Measurements from ENCODE around the gene XPR1. TPM values are rescaled to one million over a fixed set of nuclear protein-coding genes. Genes with fewer than 3 reads are reported as not detected.

XPR1 gene
- total and polyA plus RNA-seq, 10 of the 15 experiments (the other 5 are each of a cell fraction or from before 2014, with no cell fraction given): 1.1 to 33.9 (median 11.3) TPM

DNA sequence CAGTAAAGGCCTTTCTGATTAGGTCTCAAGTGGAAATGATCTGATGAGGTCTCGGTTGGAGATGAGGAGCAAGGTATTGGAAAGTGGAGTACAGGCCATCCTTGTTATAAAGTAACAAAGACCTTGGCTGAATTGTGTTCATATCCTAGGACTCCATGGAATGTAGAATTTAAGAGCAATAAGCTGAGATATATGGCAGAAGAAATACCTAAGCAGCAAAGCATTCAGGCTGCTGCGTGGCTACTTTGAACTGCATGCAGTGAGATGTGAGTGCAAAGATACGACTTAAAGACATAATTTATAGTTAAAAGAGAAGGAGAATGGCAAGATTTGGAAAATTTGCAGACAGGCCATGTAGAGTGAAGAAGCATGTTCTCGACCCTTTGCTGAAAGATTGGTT, 11.2 kb upstream of the XPR1 start (continued):
- TF ChIP-seq, protein P1, sequence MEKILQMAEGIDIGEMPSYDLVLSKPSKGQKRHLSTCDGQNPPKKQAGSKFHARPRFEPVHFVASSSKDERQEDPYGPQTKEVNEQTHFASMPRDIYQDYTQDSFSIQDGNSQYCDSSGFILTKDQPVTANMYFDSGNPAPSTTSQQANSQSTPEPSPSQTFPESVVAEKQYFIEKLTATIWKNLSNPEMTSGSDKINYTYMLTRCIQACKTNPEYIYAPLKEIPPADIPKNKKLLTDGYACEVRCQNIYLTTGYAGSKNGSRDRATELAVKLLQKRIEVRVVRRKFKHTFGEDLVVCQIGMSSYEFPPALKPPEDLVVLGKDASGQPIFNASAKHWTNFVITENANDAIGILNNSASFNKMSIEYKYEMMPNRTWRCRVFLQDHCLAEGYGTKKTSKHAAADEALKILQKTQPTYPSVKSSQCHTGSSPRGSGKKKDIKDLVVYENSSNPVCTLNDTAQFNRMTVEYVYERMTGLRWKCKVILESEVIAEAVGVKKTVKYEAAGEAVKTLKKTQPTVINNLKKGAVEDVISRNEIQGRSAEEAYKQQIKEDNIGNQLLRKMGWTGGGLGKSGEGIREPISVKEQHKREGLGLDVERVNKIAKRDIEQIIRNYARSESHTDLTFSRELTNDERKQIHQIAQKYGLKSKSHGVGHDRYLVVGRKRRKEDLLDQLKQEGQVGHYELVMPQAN (conservative IDR thresholded peaks at IDR 0.05): no peak
- TF ChIP-seq POLR2AphosphoS5 (IDR thresholded peaks at IDR 0.05; ENCODE audit: low read length) (no peak), CEBPB (IDR thresholded peaks at IDR 0.05; ENCODE audit: borderline replicate concordance in 1 of 2, low read depth in 2 of 2, low read length in 2 of 2) (no peak), TBL1XR1 (IDR thresholded peaks at IDR 0.05; ENCODE audit: low read depth, low read length) (no peak), MTA3 (IDR thresholded peaks at IDR 0.05; ENCODE audit: borderline replicate concordance, low read length) (no peak), BCL11A (IDR thresholded peaks at IDR 0.05; ENCODE audit: low read depth, low read length) (no peak)

DNA sequence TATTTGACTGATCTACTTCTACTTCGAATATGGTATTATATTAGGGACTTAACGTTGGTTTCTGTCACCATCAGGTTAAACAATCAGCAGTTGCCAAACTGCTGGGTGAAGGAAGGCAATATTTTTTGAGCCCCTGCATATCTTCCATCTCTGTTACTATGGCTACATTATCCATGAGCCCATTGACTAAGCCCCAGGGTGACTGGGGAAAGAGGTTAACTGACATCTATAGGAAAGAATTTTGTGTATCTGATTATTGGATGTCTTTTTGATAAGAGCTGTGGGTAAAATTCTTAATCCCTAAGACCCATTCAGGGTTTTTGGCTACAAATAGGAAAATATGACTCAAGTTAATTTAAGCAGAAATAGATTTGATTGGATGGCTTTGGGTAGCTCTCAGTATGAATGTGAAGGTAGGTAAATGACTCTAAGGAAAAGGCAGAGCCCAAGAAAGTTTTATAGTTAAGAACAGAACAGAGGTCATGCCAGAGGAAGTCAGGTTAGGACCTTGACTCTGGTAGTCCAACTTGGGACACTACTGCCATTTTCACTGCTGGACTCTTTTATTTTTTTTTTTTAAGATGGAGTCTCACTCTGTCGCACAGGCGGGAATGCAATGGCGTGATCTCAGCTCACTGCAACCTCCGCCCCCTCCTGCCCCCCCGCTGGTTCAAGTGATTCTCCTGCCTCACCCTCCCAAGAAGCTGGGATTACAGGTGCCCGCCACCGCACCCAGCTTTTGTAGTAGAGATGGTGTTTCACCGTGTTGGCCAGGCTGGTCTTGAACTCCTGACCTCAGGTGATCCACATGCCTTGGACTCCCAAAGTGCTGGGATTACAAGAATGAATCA, 8.9 kb upstream of the XPR1 start:
- intact Hi-C loops (cut with micrococcal nuclease; ENCODE audit: unreplicated experiment) (no loop called here), in situ Hi-C loops (cut with MboI) (no loop called here)
- no peaks in the 10 kb centered on the region for H3K79me2 ChIP-seq (ENCODE audit: control insufficient read depth, insufficient read depth, low read length)
- no peak overlapping the region for H3K4me2 ChIP-seq (ENCODE audit: control insufficient read depth, insufficient read depth)
- 56% methylated on average over 10 of the region's 10 CpGs for WGBS (ENCODE audit: insufficient coverage, insufficient replicate concordance, low lambda C conversion rate, missing lambda C conversion rate)
- H4K20me1 ChIP-seq (ENCODE audit: control insufficient read depth, insufficient read depth): no peaks in the 10 kb centered on the region
- H3K36me3 ChIP-seq (ENCODE audit: control insufficient read depth in 2 of 2, insufficient read depth in 2 of 2, low read length in 1 of 2): no peaks in the 10 kb centered on the region
- no peak for DNase-seq (ENCODE audit: low read depth, low spot score)
- ChIA-PET CTCF (interaction anchor here (3.9 kb wide), 1 partner anchor 240 kb away, joined by 18 read pairs; no protein-coding TSS in a partner anchor), RAD21 (ENCODE audit: unreplicated experiment) (no interaction called here), SMC1A (ENCODE audit: uncharacterized antibody, unreplicated experiment) (interaction anchor here (0.8 to 2.0 kb wide), 5 partner anchors 9 to 90 kb away, joined by 3 to 5 read pairs (median 4); partner anchors contain the start of gene XPR1), POLR2A (interaction anchor here (1.2 kb wide), 1 partner anchor 457 kb away, joined by 3 read pairs; no protein-coding TSS in a partner anchor)
- H3K4me3 ChIP-seq: no peak overlapping the region
- no peak for ATAC-seq
- H3K9me3 ChIP-seq (replicated peaks; ENCODE audit: control insufficient read depth, insufficient read depth, low read length): no peaks in the 10 kb centered on the region
- H2AFZ ChIP-seq (ENCODE audit: control insufficient read depth, low read depth, low read length): no peak overlapping the region
- H3K27me3 ChIP-seq (replicated peaks in 1 of 2; ENCODE audit: control insufficient read depth in 2 of 2, insufficient read depth in 2 of 2, low read length in 1 of 2): 0 out of 4 replicates have a peak, but pooled peaks cover 0 to 3% of the 10 kb centered on the region in 2 experiments
- no peaks in the 10 kb centered on the region for H3K4me1 ChIP-seq (ENCODE audit: control insufficient read depth, insufficient read depth, low read length)
- H3K27ac ChIP-seq (ENCODE audit: control insufficient read depth, insufficient read depth): no peak overlapping the region
- FAIRE-seq: no peak
- H3K9ac ChIP-seq (ENCODE audit: control insufficient read depth, insufficient read depth, low read length): no peak overlapping the region
- no TSS peak for BruUV-seq (replicated peaks)
- TF ChIP-seq, protein P2, sequence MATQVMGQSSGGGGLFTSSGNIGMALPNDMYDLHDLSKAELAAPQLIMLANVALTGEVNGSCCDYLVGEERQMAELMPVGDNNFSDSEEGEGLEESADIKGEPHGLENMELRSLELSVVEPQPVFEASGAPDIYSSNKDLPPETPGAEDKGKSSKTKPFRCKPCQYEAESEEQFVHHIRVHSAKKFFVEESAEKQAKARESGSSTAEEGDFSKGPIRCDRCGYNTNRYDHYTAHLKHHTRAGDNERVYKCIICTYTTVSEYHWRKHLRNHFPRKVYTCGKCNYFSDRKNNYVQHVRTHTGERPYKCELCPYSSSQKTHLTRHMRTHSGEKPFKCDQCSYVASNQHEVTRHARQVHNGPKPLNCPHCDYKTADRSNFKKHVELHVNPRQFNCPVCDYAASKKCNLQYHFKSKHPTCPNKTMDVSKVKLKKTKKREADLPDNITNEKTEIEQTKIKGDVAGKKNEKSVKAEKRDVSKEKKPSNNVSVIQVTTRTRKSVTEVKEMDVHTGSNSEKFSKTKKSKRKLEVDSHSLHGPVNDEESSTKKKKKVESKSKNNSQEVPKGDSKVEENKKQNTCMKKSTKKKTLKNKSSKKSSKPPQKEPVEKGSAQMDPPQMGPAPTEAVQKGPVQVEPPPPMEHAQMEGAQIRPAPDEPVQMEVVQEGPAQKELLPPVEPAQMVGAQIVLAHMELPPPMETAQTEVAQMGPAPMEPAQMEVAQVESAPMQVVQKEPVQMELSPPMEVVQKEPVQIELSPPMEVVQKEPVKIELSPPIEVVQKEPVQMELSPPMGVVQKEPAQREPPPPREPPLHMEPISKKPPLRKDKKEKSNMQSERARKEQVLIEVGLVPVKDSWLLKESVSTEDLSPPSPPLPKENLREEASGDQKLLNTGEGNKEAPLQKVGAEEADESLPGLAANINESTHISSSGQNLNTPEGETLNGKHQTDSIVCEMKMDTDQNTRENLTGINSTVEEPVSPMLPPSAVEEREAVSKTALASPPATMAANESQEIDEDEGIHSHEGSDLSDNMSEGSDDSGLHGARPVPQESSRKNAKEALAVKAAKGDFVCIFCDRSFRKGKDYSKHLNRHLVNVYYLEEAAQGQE (IDR thresholded peaks at IDR 0.05; ENCODE audit: low read depth, low read length): no peak
- TF ChIP-seq, protein P3, sequence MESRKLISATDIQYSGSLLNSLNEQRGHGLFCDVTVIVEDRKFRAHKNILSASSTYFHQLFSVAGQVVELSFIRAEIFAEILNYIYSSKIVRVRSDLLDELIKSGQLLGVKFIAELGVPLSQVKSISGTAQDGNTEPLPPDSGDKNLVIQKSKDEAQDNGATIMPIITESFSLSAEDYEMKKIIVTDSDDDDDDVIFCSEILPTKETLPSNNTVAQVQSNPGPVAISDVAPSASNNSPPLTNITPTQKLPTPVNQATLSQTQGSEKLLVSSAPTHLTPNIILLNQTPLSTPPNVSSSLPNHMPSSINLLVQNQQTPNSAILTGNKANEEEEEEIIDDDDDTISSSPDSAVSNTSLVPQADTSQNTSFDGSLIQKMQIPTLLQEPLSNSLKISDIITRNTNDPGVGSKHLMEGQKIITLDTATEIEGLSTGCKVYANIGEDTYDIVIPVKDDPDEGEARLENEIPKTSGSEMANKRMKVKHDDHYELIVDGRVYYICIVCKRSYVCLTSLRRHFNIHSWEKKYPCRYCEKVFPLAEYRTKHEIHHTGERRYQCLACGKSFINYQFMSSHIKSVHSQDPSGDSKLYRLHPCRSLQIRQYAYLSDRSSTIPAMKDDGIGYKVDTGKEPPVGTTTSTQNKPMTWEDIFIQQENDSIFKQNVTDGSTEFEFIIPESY (IDR thresholded peaks at IDR 0.05): no peak
- TF ChIP-seq STAT3 (IDR thresholded peaks at IDR 0.05; ENCODE audit: low read depth, low read length) (no peak), STAT1 (conservative IDR thresholded peaks at IDR 0.05) (no peak), ZZZ3 (IDR thresholded peaks at IDR 0.05; ENCODE audit: control insufficient read depth, insufficient read length, low read depth) (no peak), PAX8 (IDR thresholded peaks at IDR 0.05) (no peak)
- TF ChIP-seq, protein P4, sequence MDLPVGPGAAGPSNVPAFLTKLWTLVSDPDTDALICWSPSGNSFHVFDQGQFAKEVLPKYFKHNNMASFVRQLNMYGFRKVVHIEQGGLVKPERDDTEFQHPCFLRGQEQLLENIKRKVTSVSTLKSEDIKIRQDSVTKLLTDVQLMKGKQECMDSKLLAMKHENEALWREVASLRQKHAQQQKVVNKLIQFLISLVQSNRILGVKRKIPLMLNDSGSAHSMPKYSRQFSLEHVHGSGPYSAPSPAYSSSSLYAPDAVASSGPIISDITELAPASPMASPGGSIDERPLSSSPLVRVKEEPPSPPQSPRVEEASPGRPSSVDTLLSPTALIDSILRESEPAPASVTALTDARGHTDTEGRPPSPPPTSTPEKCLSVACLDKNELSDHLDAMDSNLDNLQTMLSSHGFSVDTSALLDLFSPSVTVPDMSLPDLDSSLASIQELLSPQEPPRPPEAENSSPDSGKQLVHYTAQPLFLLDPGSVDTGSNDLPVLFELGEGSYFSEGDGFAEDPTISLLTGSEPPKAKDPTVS (IDR thresholded peaks at IDR 0.05; ENCODE audit: low read depth, low read length): no peak
